OCI-M1 (cell line): ENCODE data around the gene MAGEB3.
"Not testable (repeated sequence)": the region's sequence is repeated elsewhere in the genome, so short reads cannot be mapped to it uniquely, and the experiment has no call there.

ENCODE experiments used
- DNase-seq: peaks from one replicate; lab custom pipeline; 2025; lab: John Stamatoyannopoulos, UW

MAGEB3 gene, protein sequence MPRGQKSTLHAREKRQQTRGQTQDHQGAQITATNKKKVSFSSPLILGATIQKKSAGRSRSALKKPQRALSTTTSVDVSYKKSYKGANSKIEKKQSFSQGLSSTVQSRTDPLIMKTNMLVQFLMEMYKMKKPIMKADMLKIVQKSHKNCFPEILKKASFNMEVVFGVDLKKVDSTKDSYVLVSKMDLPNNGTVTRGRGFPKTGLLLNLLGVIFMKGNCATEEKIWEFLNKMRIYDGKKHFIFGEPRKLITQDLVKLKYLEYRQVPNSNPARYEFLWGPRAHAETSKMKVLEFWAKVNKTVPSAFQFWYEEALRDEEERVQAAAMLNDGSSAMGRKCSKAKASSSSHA

DNA sequence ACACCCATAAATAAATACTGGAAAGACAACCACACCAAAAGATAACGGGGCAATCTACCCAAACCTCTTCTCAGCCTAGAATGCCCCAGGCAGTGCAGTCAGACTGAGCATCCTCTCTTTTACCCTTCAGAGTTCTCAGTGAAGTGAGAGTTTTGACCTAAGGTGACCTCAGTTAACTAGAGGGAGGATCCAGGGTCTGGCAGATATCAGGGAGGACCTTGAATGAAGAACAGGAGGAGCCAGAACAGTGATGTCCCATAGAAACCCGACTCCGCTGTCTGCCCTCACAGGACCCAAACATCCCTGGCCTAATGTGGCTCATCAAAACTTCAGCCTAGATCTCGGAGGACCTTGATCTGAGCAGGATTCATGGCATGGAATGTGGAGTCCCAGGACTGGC is at the start of gene MAGEB3:
Gene MAGEB3, plus strand, starts transcription at position 263 of the 400 bp plus-strand sequence. CDS start 5,268 bp downstream, outside the sequence.
- no peak for DNase-seq

DNA sequence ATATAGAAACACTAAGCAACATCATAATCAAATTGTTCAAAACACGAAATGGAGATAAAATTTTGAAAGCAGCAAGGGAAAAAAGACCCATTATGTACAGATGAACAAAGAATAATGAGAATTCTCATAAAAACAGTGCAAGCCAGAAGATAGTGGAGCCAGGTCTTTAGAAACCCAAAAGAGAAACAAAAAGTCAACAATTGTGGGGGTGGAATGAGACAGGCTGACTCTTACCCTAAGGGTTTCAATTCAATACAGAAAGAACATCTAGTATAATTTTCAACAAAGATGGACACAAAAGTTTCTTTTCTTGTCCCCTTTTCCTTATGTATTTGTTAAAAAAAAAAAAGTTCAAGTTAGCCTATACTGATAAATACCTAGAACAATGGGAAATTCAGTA is 49.1 kb upstream of the MAGEB3 start:
- DNase-seq: no peak

DNA sequence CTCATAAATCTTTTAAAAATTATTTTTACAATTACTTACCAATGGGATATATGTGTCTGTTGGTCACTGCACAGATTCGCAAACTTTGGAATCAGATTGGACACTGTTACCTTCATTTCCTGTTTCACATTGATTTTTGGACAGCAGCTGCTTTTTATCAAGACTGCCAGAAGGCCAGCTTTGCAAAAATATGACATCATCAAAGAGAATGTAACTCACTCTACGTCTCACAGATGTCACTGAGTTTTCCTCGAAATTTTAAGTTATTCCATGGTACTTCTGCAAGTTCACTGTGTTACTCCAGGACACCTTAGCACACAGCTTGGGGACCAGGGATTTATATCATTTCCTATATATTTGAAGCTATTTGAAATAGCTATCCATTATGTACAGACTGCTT is 46.9 kb upstream of the MAGEB3 start:
- DNase-seq: peak; percentile 35

DNA sequence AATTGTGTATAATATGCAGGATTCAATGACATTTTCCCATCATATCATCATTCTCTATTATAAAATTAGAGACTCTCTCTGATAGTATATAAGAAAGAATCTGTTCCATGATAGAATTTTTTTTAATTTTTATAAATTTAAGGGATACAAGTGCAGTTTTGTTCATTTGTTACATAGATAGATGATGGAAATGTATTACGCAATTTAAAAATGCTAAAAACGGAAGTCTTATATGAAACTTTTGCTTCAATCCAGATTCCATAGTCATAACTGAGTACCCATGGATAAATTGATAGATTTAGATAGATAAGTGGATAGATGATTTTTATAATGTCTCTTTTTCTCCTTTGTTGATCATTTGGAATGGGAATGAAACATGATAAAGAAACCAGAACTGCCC is 40.0 kb upstream of the MAGEB3 start:
- DNase-seq: peak; percentile 0

DNA sequence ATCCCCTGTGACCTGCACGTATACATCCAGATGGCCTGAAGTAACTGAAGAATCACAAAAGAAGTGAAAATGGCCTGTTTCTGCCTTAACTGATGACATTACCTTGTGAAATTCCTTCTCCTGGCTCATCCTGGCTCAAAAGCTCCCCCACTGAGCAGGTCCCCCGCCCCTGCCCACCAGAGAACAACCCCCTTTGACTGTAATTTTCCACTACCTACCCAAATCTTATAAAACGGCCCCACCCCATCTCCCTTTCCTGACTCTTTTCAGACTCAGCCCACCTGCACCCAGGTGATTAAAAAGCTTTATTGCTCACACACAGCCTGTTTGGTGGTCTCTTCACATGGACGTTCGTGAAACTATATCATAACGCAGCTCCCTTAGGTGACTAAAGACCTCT is 36.5 kb upstream of the MAGEB3 start:
- not testable (repeated sequence) for DNase-seq

DNA sequence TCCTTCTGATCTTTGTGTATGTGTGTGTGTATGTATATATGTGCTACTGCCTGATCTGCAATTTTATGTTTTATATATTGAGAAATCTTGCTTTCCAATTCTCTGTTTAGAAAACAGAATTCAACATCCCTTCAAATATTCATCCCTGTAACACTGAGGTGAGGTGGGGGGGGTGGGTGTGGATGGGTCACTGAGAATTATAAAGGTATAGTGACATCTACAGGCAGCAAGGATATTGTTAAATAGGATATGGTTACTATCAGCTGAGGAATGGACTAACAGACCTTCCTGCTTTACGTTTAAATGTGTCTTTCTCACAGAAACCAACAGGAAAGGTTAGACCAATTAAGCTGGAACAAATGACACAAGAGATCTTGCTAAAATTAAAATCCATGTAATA is 34.1 kb upstream of the MAGEB3 start:
- DNase-seq: peak; percentile 41

DNA sequence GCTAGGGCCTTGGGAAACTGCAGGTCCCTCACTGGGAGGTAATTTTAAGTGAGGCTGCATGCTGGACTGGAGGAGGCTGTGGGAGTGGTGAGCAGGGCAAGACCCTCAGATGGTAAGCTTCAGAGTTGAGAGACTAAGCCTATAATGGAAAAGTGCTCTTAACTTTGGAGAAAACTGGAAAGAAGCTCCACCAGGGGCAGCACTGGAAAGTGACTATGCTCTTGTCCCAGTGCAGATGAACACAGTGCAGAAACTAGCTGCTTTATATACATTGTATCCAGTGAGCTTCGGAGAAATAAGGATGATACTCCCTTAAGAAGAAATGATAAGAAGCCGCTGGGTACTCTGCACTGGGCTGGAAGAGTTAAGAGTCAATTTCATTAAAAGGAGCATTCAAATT is 18.3 kb upstream of the MAGEB3 start:
- peak; percentile 4 for DNase-seq

DNA sequence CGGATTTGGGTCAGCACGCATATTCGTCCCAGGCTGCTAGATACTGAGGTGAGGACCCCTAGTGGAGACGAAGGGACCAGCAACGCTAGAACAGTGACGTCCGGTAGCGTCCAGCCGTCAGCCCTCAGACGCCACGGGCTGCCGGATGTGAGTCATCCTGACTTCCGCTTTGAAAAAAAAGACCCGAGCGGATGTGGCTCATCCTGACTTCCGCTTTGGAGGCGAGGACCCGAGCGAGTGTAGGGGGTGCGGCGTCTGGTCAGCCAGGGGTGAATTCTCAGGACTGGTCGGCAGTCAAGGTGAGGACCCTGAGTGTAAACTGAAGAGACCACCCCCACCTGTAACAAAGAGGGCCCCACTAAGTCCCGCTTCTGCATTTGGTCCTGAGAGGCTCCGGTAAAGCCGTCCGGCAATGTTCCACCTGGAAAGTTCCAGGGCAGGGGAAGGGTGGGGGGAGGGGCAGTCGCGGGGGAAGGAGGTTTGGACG is 15.1 kb upstream of the MAGEB3 start, which contains the start of gene MAGEB2:
Gene MAGEB2, plus strand, starts transcription at position 207 of the 487 bp plus-strand sequence. CDS start 3,018 bp downstream, outside the sequence.
- no peak for DNase-seq

DNA sequence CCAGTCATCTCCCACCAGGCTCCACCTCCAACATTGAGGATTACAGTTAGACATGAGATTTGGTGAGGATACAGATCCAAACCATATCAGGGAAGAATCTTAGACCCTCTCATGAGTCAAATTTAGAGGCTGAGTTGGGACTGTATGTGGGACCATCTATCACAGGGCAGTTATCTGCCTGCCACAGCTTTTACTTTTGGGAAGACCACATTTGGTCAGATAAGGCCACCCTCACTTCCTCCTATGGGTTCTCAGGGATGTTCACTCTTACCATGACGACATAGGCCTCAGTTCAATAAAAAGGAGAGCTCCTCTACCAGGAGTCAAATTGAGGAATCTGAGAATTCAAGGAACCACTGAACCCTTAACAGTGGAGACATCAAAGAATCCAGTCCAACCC is 13.0 kb upstream of the MAGEB3 start:
- DNase-seq: peak; percentile 84

DNA sequence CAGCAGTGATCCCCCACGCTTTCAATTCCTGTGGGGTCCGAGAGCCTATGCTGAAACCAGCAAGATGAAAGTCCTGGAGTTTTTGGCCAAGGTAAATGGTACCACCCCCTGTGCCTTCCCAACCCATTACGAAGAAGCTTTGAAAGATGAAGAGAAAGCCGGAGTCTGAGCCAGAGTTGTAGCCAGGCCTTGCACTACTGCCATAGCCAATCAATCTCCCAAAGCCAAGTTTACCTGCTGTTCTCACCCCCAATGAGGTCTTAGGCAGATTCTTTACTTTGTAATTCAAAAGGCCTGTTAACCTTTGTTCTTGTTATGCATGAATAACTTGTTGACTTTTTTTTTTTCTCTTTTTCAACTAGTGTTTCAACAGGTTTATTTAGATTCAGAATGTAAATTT is 11.1 kb upstream of the MAGEB3 start:
- DNase-seq: no peak

DNA sequence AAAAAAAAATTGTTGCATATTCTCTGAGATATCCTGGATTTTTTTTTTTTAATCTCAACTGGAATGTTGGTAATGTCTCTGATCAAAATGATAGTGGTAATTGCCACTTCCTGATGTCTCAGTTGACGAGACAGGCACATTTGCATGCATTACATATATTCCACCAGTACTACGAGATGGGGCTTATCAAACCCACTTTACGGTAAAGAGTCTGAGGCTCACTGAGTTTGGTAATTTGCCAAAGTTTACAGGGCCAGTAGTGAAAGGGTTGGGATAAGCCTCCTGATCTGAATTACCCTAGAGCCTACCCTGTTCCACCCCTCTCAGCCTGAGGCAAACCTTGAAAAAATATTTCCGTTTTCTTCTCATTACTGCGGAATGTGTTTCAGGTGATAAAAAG is 9.8 kb upstream of the MAGEB3 start:
- DNase-seq: peak; percentile 41

DNA sequence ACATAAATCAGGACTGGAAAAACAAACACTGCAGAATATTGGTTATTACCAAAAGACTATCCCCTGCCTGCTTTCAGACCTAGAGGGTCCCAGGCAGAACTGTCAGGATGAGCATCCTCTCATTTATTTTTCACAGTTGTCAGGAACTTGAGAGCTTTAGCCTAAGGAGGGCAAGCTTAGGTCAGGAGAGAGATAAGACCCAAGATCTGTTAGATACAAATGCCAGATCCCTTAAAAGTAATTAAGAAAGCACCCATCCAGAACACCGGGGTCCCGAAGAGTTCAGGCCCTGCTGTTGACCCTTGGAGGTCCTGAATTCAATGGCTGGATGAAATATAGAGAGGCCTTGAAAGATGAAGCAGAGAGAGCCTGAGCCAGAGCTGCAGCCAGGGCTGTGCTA is 5.9 kb upstream of the MAGEB3 start:
- DNase-seq: no peak

DNA sequence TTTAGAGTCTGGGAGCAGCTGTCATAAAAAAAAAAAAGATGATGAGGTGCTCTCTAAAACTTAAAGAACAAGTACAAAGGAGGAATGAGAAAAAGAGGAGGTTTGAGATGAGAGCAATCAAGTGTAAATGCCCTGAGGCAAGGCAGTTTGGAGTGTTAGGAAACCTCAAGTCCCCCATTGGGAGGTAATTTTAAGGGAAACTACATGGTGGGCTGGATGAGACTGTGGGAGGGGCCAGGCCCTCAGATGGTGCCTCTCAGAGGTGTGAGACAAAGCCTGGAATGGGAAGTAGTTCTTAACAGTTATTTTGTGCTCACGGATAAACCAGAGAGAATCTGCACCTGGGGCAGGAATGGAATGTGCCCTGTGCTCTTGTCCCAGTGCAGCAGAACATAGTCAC is 1.9 kb upstream of the MAGEB3 start:
- DNase-seq: no peak

DNA sequence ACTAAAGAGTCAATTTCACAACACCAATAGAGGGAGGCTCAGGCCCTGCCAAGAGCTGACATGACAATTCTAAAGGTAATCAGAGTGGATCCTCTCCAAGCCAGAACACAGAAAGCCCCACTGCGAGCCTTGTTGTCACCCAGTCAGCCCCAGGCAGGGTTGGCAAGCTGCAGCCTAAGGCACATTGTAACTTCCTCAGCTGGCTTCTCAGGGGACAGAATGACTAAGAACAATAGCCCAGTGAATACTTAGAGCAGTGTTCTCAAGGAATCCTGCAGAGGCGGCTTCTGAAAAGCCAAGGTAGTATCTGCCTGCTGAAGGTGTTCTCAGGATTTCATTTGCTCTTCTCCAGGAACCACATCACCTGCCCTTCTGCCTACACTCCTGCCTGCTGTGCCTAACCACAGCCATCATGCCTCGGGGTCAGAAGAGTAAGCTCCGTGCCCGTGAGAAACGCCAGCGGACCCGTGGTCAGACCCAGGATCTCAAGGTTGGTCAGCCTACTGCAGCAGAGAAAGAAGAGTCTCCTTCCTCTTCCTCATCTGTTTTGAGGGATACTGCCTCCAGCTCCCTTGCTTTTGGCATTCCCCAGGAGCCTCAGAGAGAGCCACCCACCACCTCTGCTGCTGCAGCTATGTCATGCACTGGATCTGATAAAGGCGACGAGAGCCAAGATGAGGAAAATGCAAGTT is 11.4 kb downstream of the MAGEB3 start, which contains the start of gene MAGEB4:
Gene MAGEB4, plus strand, starts transcription at position 277 of the 692 bp plus-strand sequence. Its CDS starts 136 bp downstream, at position 413.
- no peak for DNase-seq

DNA sequence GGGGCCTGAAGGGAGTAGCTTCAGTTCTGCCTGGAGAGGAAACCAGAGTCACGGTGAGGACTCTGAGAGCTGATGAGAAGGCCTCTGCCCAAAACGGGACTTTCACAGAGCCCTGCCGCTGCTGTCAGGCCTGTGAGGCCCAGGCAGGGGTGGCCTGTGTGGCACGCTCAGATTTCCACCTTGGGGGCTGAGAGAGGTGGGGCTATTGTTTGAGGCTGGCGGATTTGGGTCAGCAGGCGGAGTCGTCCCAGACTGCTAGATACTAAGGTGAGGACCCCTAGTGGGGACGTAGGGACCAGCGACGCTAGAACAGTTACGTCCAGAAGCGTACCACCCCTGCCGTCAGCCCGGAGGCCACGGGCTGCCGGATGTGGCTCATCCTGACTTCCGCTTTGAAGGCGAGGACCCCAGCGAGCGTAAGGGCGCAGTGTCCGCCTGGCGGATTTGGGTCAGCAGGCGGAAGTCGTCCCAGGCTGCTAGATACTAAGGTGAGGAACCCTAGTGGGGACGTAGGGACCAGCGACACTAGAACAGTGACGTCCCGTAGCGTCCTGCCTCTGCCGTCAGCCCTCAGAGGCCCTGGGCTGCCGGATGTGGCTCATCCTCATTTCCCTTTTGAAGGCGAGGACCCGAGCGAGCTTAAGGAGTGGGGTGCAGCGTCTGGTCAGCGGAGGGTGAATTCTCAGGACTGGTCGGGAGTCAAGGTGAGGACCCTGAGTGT is 16.5 kb downstream of the MAGEB3 start, which contains the start of gene MAGEB1:
Gene MAGEB1, plus strand, starts transcription at position 378 of the 721 bp plus-strand sequence. CDS start 3,348 bp downstream, outside the sequence.
- DNase-seq: no peak

DNA sequence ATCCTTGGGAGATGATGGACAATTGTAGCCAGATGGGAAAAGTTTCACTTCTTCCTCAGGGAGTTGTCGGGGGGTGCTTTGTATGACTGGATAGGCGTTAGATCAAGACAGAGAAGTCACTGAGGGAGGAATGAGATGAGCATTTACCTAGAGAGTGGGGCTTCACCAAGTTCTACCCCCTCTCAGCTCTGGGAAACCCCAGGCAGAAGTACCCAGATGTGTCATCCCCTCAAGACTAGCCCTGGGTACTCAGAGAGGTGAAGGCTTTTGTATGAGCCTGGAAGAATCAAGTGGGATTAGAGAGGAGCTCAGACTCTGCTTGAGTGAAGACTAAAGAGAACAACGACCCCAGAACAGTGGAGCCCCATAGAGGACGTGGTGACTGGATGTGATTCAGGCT is 18.4 kb downstream of the MAGEB3 start:
- DNase-seq: no peak

DNA sequence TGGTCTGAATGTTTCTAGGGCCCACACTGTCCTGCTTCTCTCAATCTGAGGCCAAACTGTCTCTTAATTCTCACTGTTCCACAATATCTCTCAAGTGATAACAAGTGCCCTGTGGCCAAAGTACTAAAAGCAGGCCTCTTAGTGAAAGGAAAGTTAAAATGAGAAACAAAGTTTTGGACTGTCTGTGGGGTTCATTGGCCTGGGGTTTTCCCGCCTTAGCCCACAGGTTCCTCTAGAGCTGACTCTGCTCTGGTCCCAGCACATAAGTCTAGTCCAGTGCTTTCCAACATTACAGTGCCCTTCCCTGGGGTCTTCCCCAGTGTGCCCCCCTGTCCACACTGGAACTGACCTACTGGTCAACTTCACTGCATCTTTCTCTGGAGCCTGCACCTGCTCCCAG is 22.8 kb downstream of the MAGEB3 start:
- no peak for DNase-seq

DNA sequence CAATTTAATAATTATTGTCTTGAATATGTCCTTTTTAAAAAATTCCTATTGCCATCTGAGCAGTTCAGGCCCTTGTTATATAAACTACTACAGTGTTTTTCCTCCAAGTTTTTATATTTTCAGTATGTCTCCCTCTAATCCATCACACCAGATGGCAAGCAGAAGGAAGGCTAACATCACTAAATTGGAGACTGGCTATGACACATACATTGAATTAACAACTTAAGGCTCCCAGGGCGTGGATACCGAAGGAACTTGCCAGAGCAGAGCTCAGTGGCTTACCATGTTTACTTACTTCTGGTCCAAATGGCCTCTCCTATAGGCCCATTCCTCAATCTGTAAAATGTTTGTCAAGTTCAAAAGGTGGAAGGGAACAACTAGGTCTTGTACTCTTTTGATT is 29.5 kb downstream of the MAGEB3 start:
- no peak for DNase-seq

DNA sequence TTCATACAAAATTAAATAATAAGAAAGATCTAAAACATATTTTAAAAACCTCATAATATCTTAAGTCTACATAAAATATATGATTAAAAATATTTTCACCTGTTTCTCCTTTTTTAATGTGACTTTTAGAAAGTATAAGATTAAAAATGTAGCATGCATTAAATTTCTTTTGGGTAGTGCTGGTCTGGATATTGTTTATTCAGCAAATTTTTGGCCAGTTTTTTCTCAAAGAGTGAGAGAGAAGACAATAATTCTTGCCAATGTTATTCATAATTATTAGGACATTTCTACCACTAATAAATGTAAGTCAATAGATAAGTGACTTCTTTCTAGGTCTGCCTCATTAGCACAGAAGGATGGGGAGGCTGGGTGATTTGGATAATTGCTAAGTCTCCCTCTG is 30.6 kb downstream of the MAGEB3 start:
- no peak for DNase-seq

DNA sequence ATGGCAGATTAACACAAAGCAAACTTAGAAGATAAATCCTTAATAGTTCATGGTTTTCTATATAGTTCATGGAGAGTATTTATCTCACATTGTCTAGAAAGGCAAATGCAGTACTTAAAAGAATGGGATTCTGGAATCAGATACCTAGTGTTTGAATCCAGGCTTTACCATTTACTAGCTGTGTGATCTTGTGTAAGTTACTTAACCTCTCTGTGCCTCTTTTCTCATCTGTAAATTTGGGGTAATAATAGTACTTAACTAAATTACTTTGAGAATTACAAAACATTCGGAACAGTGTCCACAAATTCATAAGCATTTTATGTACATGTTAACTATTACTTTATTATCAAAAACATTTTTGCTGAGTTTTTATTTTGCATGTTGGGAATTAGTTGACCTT is 32.3 kb downstream of the MAGEB3 start:
- no peak for DNase-seq

DNA sequence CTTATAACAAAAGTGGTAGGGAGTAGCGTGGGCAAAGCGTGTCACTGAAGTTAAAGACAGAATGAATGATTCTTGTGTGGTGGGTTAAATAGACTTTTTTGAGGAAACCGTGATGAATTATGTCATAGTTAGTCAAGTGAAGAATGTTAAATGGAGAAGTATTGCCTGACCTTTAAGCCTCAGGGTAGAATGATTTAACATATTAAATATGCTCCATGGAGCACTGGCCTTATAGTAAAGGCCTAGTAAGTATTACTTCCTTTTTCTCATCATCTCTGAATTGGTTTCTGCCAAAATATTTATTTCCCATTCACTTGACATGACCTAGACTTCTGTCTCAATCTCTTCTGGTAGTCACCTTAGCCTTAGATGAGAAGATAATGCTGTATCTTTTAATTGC is 40.2 kb downstream of the MAGEB3 start:
- no peak for DNase-seq

DNA sequence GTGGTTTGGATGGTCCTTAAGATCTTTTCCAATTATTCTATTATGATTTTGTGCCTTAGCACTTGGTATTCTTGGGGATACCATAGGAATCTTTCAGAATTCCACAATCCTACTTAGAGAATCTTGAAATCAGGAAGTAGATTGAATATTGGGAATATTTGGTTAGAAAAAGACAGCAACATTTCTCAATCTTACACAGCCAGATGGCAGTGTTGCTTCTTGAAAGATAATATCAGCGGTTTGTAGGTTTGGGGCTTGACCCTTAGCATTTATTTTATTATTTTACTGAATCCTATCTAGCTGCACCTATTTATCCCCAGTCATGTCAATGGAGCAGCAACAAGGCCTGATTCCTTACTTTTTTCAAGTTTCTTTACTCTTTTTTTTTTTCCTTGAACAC is 45.0 kb downstream of the MAGEB3 start:
- DNase-seq: peak; percentile 44
